Thoracic aorta (tissue), 2 donors: ENCODE data around the gene DPP6. TPM values are rescaled to one million over a fixed set of nuclear protein-coding genes. Genes with fewer than 3 reads are reported as not detected.

Experiments
- ATAC-seq: fragments of 150-250 bp; one replicate; pipeline ENCODE4 v1.8.0; 2017; ENCODE audit warnings: low read depth; ENCODE audit not compliant: insufficient number of reproducible peaks, low FRiP score
- DNase-seq: peaks from one replicate; pipeline ENCODE4 v3.0.0-alpha.2; 2020; ENCODE audit warnings: low spot score
- H3K27ac ChIP-seq, 2 donors: fragments of 200-600 bp; sonication (generic); 1 replicate in 1 of 2; 2 replicates in 1 of 2; pipeline ENCODE4 v1.5.1; 2016; ENCODE audit warnings: mild to moderate bottlenecking in 2 of 2, moderate library complexity in 2 of 2
- H3K27me3 ChIP-seq: fragments of 200-600 bp; sonication (generic); replicated peaks from 2 replicates; pipeline ENCODE4 v1.6.0; 2016; ENCODE audit warnings: mild to moderate bottlenecking; ENCODE audit not compliant: insufficient read depth
- H3K36me3 ChIP-seq: fragments of 200-600 bp; sonication (generic); one replicate; pipeline ENCODE4 v1.5.1; 2016
- H3K4me1 ChIP-seq, 2 donors: fragments of 200-600 bp; sonication (generic); 1 replicate in 1 of 2; 2 replicates in 1 of 2; pipeline versions ENCODE4 v1.5.1 to v1.6.0; 2016; ENCODE audit warnings: low read depth in 2 of 2, mild to moderate bottlenecking in 1 of 2; ENCODE audit not compliant: control insufficient read depth in 1 of 2
- H3K4me3 ChIP-seq: fragments of 200-600 bp; sonication (generic); 2 replicates; pipeline ENCODE4 v1.5.1; 2016; ENCODE audit warnings: mild to moderate bottlenecking
- H3K9me3 ChIP-seq: fragments of 200-600 bp; sonication (generic); 2 replicates; pipeline ENCODE4 v1.5.1; 2016
- total RNA-seq, 2 donors: library from RNA; depleted of rRNA; stranded (reverse); fragments of >200 nt; gene quantifications; one replicate each; pipeline versions ENCODE4 v1.1.0 to v1.2.3, GENCODE V29; 2016
- TF ChIP-seq, protein P1 (sequence below): fragments of 200-600 bp; sonication (generic); IDR thresholded peaks from one replicate; pipeline ENCODE4 v1.5.1; 2019; ENCODE audit warnings: antibody characterized with exemption

Gene DPP6
- total RNA-seq, 2 donors from 2014 or later = not detected

DNA sequence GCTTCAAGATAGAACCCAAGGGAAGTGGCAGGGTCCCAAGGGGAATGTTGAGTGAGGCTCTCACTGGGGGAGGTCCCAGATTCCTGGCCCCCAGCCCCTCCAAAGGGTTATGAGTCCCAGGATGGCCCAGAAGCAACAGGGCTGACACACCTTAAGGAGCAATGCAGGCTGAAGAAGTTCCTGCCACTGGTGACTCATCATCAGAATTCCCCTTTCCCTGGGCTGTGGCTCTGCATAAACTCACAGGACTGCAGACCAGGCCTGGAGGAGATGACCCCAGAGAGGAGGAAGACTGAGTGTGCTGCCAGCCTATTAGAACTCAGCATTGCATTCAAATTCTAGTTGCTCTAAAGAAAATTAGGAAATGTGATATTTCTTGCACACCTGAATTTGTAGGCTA is 126.7 kb downstream of the DPP6 start:
- ATAC-seq = no peak

DNA sequence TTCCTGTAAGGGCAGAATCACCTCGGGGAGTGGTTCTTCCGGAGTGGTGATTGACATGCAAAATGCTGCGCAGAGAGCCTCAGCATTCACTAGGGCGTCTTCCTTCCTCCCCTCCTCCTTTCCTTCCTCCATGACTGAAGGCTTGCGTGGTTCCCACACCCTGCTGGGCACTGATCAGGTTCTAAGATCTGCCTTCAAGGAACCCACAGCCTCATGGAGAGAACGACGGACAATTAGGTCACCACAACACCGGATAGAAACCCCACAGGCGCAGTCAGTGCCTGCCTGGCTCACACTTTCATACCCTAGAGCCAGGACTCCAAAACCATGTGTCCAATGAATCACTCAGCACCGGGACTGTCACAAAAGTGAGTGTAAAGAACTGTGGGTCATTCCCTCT is 131.3 kb downstream of the DPP6 start:
- Histone ChIP-seq H3K9me3 (no peaks in the 10 kb centered on the region), H3K4me3 (no peak overlapping the region), H3K27me3 (no peaks in the 10 kb centered on the region), H3K27ac (no peak overlapping the region), H3K4me1 (no peaks in the 10 kb centered on the region), H3K36me3 (no peaks in the 10 kb centered on the region)
- ATAC-seq = no peak
- TF ChIP-seq, protein P1, sequence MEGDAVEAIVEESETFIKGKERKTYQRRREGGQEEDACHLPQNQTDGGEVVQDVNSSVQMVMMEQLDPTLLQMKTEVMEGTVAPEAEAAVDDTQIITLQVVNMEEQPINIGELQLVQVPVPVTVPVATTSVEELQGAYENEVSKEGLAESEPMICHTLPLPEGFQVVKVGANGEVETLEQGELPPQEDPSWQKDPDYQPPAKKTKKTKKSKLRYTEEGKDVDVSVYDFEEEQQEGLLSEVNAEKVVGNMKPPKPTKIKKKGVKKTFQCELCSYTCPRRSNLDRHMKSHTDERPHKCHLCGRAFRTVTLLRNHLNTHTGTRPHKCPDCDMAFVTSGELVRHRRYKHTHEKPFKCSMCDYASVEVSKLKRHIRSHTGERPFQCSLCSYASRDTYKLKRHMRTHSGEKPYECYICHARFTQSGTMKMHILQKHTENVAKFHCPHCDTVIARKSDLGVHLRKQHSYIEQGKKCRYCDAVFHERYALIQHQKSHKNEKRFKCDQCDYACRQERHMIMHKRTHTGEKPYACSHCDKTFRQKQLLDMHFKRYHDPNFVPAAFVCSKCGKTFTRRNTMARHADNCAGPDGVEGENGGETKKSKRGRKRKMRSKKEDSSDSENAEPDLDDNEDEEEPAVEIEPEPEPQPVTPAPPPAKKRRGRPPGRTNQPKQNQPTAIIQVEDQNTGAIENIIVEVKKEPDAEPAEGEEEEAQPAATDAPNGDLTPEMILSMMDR = no peak
- DNase-seq = no peak

More for the DNA sequence above, 126.7 kb downstream of the DPP6 start:
- Histone ChIP-seq H3K4me1 (no peaks in the 10 kb centered on the region), H3K4me3 (no peak overlapping the region), H3K9me3 (no peaks in the 10 kb centered on the region), H3K36me3 (no peaks in the 10 kb centered on the region), H3K27me3 (no peaks in the 10 kb centered on the region), H3K27ac (no peak overlapping the region)
- TF ChIP-seq, protein P1 = no peak
- DNase-seq = no peak

DNA sequence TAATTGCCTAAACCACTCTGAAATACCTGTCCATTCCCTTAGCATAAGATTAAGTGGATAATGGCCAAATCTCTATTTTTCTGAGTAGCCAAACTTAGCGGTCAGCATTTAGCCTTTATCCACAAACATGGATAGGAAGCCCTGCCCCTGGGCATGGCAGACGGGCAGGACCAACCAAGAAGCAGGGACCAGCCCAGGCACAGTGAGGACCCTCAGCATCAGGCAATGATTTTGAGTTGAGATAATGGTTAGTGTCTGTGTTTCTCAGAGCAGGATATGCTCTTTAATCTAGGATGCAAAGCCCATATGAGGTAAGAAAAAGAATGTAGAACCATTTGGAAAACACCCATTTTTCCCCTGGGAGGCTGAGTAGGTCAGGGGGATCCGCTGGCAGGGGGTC is 131.7 kb downstream of the DPP6 start:
- Histone ChIP-seq H3K9me3 (no peaks in the 10 kb centered on the region), H3K4me1 (no peaks in the 10 kb centered on the region), H3K36me3 (no peaks in the 10 kb centered on the region), H3K27ac (no peak overlapping the region), H3K27me3 (no peaks in the 10 kb centered on the region), H3K4me3 (no peak overlapping the region)
- DNase-seq (no peak), ATAC-seq (no peak)
- TF ChIP-seq, protein P1 = no peak

DNA sequence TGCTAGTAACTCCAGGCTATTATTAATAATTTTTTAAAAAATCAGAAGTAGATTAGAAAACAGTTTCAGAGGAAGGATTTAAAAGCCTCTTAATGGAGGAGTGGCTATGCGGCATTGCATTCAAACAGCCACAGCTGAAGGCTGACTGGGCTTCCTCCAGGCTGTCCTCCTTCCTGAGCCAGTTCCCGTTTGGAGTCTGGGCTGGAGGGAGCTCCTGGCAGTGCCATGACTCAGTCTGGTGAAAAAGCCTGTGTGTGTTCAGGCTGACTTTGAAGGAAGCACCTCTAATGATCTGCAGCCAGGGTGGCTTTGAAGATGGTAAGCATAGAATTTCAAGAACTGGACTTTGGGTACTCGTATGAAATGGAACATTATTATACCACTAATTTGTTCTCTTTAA is 134.6 kb downstream of the DPP6 start:
- H3K4me3 ChIP-seq = no peak overlapping the region
- H3K4me1 ChIP-seq = no peaks in the 10 kb centered on the region
- DNase-seq (no peak), ATAC-seq (no peak)
- no peak overlapping the region for H3K27ac ChIP-seq
- no peaks in the 10 kb centered on the region for H3K9me3 ChIP-seq
- H3K36me3 ChIP-seq = no peaks in the 10 kb centered on the region
- H3K27me3 ChIP-seq = no peaks in the 10 kb centered on the region
- TF ChIP-seq, protein P1 = no peak

DNA sequence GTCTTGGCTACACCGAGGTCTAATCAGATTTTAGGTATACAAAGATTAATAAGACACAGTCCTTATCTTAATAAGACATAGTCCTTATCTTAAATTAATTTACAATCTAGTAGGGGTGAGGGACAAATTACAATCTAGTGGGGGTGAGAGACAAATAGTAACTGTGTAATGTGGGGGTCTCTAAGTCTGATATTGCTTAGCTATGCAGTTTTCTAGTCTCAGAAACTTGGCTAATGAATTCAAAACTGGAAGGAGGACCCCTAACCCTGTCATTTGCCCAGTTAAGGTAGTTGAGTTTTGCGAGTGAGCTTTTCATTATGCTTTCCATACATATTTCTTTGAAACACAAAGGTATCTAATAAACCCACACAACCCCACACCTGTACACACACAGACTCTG is 136.1 kb downstream of the DPP6 start:
- TF ChIP-seq, protein P1 = no peak
- no peak for ATAC-seq
- Histone ChIP-seq H3K36me3 (no peaks in the 10 kb centered on the region), H3K4me3 (no peak overlapping the region), H3K27me3 (no peaks in the 10 kb centered on the region), H3K4me1 (no peaks in the 10 kb centered on the region), H3K9me3 (no peaks in the 10 kb centered on the region), H3K27ac (no peak overlapping the region)
- DNase-seq = no peak
